Cardiac fibroblast (primary cell): ENCODE data around the gene PCSK7.
A peak's percentile ranks its signal among the peaks of the same experiment; 100 is the strongest.

Experiments used
- DNase-seq, 2 donors: peaks; one replicate each; pipeline versions ENCODE4 v3.0.0 to v3.0.0-alpha.2; 2010; ENCODE audit warnings: low read depth in 2 of 2
- H3K4me3 ChIP-seq, 2 donors: replicated peaks in 1 of 2; 1 replicate in 1 of 2; 2 replicates in 1 of 2; pipeline ENCODE4 v1.5.1; 2011; ENCODE audit warnings: low read depth in 2 of 2, low read length in 2 of 2, mild to moderate bottlenecking in 2 of 2, moderate library complexity in 1 of 2
- TF ChIP-seq, protein P1 (sequence below): IDR thresholded peaks from one replicate; pipeline ENCODE4 v1.5.1; 2011; ENCODE audit warnings: low read depth, mild to moderate bottlenecking, low read length, inconsistent platforms

The PCSK7 gene

GRCh38 chr11:117251506-117251905 lies 19.6 kb upstream of the PCSK7 start:
- H3K4me3 ChIP-seq: no peak overlapping the region
- no peak for DNase-seq

GRCh38 chr11:117249571-117249970 lies 17.7 kb upstream of the PCSK7 start:
- DNase-seq: no peak
- no peak overlapping the region for H3K4me3 ChIP-seq
- TF ChIP-seq, protein P1, sequence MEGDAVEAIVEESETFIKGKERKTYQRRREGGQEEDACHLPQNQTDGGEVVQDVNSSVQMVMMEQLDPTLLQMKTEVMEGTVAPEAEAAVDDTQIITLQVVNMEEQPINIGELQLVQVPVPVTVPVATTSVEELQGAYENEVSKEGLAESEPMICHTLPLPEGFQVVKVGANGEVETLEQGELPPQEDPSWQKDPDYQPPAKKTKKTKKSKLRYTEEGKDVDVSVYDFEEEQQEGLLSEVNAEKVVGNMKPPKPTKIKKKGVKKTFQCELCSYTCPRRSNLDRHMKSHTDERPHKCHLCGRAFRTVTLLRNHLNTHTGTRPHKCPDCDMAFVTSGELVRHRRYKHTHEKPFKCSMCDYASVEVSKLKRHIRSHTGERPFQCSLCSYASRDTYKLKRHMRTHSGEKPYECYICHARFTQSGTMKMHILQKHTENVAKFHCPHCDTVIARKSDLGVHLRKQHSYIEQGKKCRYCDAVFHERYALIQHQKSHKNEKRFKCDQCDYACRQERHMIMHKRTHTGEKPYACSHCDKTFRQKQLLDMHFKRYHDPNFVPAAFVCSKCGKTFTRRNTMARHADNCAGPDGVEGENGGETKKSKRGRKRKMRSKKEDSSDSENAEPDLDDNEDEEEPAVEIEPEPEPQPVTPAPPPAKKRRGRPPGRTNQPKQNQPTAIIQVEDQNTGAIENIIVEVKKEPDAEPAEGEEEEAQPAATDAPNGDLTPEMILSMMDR: no peak

More at GRCh38 chr11:117251506-117251905, 19.6 kb upstream of the PCSK7 start:
- TF ChIP-seq, protein P1: no peak

- TF ChIP-seq, protein P1: no peak
- H3K4me3 ChIP-seq: no peak overlapping the region
Observed at GRCh38 chr11:117248341-117248740, 16.5 kb upstream of the PCSK7 start.

GRCh38 chr11:117239295-117239694 lies 7.4 kb upstream of the PCSK7 start:
- H3K4me3 ChIP-seq: no peak overlapping the region
- peak; percentile 90 to 97 for DNase-seq
- TF ChIP-seq, protein P1: peak; percentile 66

More at GRCh38 chr11:117248341-117248740, 16.5 kb upstream of the PCSK7 start:
- DNase-seq: no peak

- H3K4me3 ChIP-seq: no peak overlapping the region
- TF ChIP-seq, protein P1: no peak
- no peak for DNase-seq
Observed at GRCh38 chr11:117238221-117238620, 6.3 kb upstream of the PCSK7 start.

DNA sequence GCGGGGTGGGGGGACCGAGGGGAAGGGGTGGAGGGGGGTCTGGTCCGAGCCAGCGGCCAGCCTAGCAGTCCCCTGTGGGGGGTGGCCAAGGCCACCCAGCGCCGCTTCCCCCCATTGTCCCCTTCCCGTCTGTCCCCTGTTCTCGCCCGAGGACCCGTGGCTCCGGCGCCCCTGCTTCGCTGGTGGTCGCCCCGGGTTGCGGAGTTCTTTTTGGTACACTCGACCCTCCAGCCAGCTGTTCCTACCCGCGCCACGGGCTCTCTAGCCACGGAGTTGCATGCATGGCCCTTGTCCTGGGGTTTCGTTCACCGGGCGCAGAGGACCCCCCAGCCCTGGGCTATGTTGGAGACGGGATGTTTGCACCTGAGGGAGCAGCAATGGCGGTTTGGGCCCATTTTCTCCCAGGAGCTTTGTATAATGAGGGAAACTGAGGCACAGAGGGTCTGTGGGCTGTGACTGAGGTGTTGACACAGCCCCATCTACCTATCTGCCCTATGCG lies 1.1 kb upstream of the PCSK7 start:
- DNase-seq: no peak
- H3K4me3 ChIP-seq: peak overlapping the region; percentile 85 to 96
- TF ChIP-seq, protein P1: no peak
